Colonic mucosa (tissue), 4 donors: Measurements from ENCODE around the gene TNS2. TPM values are rescaled to one million over a fixed set of nuclear protein-coding genes. Genes with fewer than 3 reads are reported as not detected.

Experiments used
- DNase-seq: peaks from one replicate; pipeline ENCODE4 v3.0.0-alpha.2; 2020
- H3K27ac ChIP-seq: fragments of 200-600 bp; one replicate; pipeline ENCODE4 v1.8.0; 2021
- H3K27me3 ChIP-seq: fragments of 200-600 bp; one replicate; pipeline ENCODE4 v1.8.0; 2021
- H3K36me3 ChIP-seq: fragments of 200-600 bp; one replicate; pipeline ENCODE4 v1.8.0; 2021
- H3K4me1 ChIP-seq: fragments of 200-600 bp; one replicate; pipeline ENCODE4 v1.8.0; 2021; ENCODE audit warnings: mild to moderate bottlenecking
- H3K4me3 ChIP-seq: fragments of 200-600 bp; one replicate; pipeline ENCODE4 v1.8.0; 2021
- H3K9ac ChIP-seq, 2 donors: one replicate each; pipeline ENCODE4 v1.7.0; 2013; ENCODE audit warnings: control low read depth in 2 of 2, low read depth in 2 of 2, low read length in 2 of 2
- H3K9me3 ChIP-seq: fragments of 200-600 bp; one replicate; pipeline ENCODE4 v1.8.0; 2021
- intact Hi-C: fragments of 100-400 bp; cut with DNase I; formaldehyde crosslinking; loops from one replicate; pipeline ENCODE4 v1.14.1; 2022
- total RNA-seq, 2 donors: library from RNA; stranded (reverse); fragmentation: NEBNext Ultra II Directional in 1 of 2; extraction: Animal tissue kit (Norgen Biotek cat#: 25700) in 1 of 2; gene quantifications; one replicate each; pipeline ENCODE4 v1.2.1, GENCODE V29; 2021
- TF ChIP-seq, protein P1 (sequence below): fragments of 200-600 bp; IDR thresholded peaks from one replicate; pipeline ENCODE4 v1.8.0; 2022; ENCODE audit warnings: antibody characterized with exemption, mild to moderate bottlenecking
- donor health status: healthy.
- donor health status: DM: no; HTN: no; CAD: no.
- donor health status: DM: no; HTN: no; CAD: no.

Gene TNS2
- total RNA-seq, 2 donors from 2014 or later = 26.0 to 27.1 TPM

DNA sequence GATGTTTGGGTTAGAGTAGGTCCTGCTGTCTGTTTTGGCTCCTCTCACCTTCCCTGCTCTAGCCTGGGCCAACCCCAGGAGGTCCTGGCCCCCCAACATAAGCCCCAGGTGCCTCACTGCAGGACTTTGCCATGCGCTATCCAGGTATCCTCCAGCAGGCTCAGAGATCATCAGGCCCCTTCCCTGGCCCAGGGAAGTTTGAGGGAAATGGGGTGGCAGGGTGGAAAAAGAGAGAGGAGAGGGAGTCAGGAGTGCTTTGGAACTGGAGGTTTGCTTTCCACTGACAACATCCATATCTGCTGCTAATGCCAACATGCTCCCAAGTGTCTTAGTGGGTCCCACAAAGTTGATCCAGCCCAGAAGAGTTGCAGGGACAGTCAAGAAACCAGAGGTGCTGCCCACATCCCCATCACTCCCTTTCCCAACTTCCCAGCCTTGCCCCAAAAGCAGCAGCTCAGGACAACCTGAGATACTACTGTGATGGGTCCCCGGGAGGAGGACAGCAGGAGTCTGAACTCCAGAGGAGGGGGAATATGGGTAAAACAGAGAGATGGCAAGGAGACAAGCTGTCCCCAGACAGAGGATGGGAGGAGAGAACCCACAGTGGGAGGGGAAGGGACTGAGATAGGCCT lies 677 bp downstream of the TNS2 start:
- Histone ChIP-seq H3K4me1 (peaks cover 38% of the 10 kb centered on the region), H3K27ac (peak overlapping the region; percentile 97), H3K27me3 (no peaks in the 10 kb centered on the region), H3K36me3 (no peaks in the 10 kb centered on the region), H3K9ac (peak overlapping the region; percentile 86 to 87), H3K9me3 (no peaks in the 10 kb centered on the region), H3K4me3 (peak overlapping the region; percentile 35)
- intact Hi-C loops = no loop called here
- no peak for DNase-seq
- TF ChIP-seq, protein P1, sequence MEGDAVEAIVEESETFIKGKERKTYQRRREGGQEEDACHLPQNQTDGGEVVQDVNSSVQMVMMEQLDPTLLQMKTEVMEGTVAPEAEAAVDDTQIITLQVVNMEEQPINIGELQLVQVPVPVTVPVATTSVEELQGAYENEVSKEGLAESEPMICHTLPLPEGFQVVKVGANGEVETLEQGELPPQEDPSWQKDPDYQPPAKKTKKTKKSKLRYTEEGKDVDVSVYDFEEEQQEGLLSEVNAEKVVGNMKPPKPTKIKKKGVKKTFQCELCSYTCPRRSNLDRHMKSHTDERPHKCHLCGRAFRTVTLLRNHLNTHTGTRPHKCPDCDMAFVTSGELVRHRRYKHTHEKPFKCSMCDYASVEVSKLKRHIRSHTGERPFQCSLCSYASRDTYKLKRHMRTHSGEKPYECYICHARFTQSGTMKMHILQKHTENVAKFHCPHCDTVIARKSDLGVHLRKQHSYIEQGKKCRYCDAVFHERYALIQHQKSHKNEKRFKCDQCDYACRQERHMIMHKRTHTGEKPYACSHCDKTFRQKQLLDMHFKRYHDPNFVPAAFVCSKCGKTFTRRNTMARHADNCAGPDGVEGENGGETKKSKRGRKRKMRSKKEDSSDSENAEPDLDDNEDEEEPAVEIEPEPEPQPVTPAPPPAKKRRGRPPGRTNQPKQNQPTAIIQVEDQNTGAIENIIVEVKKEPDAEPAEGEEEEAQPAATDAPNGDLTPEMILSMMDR = no peak

DNA sequence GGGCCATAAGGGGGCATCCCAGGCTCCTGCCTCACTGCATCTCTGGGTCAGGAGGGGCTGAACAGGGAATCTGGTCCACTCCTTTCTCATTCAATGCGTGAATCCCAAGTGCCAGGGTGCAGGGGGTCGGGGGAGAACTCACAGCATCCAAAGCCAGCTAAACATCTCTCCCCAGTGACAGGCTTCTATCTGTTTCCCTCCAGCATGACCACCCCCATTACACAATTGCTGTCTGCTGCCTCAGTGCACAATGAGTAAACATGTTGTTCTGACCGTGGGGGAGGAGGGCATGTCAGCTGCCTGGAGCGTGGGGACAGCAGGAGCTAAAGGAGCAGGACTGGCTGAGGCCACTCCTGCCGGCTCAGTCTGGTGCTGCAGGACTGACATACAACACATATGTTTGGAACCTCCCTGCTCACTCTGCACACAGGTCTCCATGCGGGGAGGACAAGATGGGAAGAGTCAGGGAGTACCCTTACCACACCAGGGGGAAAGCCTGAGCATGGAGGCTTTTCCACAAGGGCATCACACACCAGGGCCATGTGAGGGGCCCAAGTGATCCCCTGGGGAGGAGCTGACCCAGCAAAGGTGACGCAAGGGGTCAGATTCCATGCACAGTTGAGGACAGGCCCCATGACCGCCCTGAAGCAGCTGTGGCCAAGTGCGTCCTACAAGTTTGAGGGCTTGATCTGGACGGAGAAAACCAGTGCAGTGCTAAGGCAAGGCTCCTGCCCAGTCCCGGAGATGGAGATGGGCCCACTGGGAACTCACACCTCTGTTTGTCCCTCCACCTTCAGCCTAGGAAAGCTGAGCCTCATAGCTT lies 1.4 kb downstream of the TNS2 start:
- H3K9ac ChIP-seq = peak overlapping the region; percentile 86 to 87
- TF ChIP-seq, protein P1 = no peak
- H3K27ac ChIP-seq = peak overlapping the region; percentile 97

DNA sequence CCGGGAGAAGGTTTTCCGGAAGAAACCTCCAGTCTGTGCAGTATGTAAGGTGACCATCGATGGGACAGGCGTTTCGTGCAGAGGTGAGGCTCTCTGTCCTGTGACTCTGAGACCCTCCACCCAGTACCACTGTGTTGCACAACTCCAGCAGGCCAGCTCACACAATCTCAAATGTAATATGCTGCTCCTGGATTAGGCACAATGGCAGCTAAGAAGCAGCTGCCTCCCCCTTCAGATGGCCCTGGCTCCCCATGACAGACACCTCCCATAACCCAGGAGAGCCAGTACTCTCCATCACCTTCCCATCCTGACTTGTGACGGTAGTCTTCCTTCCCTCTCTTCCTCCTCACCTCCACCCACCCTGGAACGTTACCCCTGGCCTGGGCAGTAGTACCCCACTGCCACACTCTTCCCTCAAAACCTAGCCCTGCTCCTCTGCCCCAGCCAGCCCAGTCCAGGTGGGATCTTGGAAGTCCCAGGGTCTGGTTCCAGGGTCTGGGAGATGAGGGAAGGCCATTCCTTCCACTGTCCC lies 2.1 kb downstream of the TNS2 start:
- H3K27me3 ChIP-seq = no peaks in the 10 kb centered on the region
- peak overlapping the region; percentile 86 to 87 for H3K9ac ChIP-seq
- H3K27ac ChIP-seq = peak overlapping the region; percentile 97
- TF ChIP-seq, protein P1 = no peak
- intact Hi-C loops = no loop called here
- H3K36me3 ChIP-seq = no peaks in the 10 kb centered on the region
- H3K4me1 ChIP-seq = peaks cover 38% of the 10 kb centered on the region
- H3K4me3 ChIP-seq = peak overlapping the region; percentile 35
- no peaks in the 10 kb centered on the region for H3K9me3 ChIP-seq
- DNase-seq = no peak

More for the DNA sequence above, 1.4 kb downstream of the TNS2 start:
- H3K27me3 ChIP-seq = no peaks in the 10 kb centered on the region
- H3K9me3 ChIP-seq = no peaks in the 10 kb centered on the region
- peak overlapping the region; percentile 35 for H3K4me3 ChIP-seq
- peak; percentile 62 for DNase-seq
- no peaks in the 10 kb centered on the region for H3K36me3 ChIP-seq
- peaks cover 38% of the 10 kb centered on the region for H3K4me1 ChIP-seq
- intact Hi-C loops = no loop called here

DNA sequence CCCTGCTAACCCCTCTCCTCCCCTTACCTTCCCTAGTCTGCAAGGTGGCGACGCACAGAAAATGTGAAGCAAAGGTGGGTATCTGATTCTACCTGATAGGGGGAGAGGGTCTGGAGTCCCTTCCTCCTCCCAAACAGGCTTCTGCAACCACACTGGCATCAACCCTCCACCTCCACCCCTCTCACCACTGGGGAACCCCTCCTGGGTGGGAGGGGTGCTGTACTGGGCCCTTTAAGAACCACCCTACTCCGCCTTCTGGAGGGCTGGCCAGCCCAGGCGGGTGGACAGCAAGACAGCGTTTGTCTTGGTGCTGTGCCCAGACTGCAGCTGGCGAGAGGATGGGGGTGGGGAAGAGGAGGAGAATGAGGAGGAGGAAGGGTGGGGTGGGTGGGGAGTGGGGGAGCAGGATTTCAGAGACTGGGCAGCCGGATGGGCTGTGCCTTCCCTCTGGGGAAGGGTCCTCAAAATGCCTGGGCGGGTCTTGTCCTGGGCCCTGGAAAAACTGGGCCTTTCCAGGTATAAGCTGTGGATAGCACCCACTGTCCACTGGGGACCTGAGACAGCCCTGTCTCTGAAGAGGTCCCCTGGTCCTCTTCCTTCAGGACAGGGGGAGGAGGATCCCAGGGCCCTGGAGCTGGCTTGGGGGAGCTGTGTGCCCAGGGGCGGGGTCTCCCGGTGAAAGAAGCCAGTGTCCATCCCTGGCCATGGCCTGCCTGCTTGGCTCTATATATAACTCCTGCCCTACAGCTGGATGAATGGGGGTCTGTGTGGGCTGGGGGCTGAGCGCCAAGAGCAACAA lies 2.8 kb downstream of the TNS2 start:
- Histone ChIP-seq H3K9me3 (no peaks in the 10 kb centered on the region), H3K36me3 (no peaks in the 10 kb centered on the region), H3K27me3 (no peaks in the 10 kb centered on the region), H3K4me1 (peaks cover 38% of the 10 kb centered on the region), H3K4me3 (peak overlapping the region; percentile 58), H3K27ac (peak overlapping the region; percentile 97), H3K9ac (peak overlapping the region; percentile 31 to 91)
- intact Hi-C loops = no loop called here
- TF ChIP-seq, protein P1 = no peak
- DNase-seq = peak; percentile 96
